GM21528 (cell line): ENCODE measurements around the gene DDX41.

ENCODE experiments used
- ATAC-seq: cut with Tn5 transposase; IDR thresholded peaks from one replicate; pipeline ENCODE4 v1.9.1; 2021; ENCODE audit warnings: mild to moderate bottlenecking, moderate library complexity; ENCODE audit not compliant: unreplicated experiment, low FRiP score

Gene DDX41

GRCh38 chr5:177500685-177501522 lies 15.9 kb downstream of the DDX41 start:
- no peak for ATAC-seq

- no peak for ATAC-seq
Observed at GRCh38 chr5:177499842-177500241, 16.9 kb downstream of the DDX41 start.

GRCh38 chr5:177498013-177498787 lies 18.6 kb downstream of the DDX41 start:
- no peak for ATAC-seq

- peak; percentile 71 for ATAC-seq
Observed at GRCh38 chr5:177497292-177498012, 19.3 kb downstream of the DDX41 start, which contains the start of gene PDLIM7. Gene PDLIM7, minus strand, starts transcription at chr5:177497604. Its CDS starts 1,092 bp downstream, at chr5:177496512.

- ATAC-seq = no peak
Observed at GRCh38 chr5:177496727-177497291, 20.0 kb downstream of the DDX41 start.

GRCh38 chr5:177496070-177496726 lies 20.6 kb downstream of the DDX41 start:
- no peak for ATAC-seq

GRCh38 chr5:177495243-177496060 lies 21.3 kb downstream of the DDX41 start:
- no peak for ATAC-seq

GRCh38 chr5:177494346-177495195 lies 22.2 kb downstream of the DDX41 start:
- no peak for ATAC-seq

- no peak for ATAC-seq
Observed at GRCh38 chr5:177493795-177494345, 22.9 kb downstream of the DDX41 start.

GRCh38 chr5:177492841-177493240 lies 23.9 kb downstream of the DDX41 start:
- no peak for ATAC-seq

GRCh38 chr5:177491983-177492746 lies 24.6 kb downstream of the DDX41 start:
- ATAC-seq = no peak

- no peak for ATAC-seq
Observed at GRCh38 chr5:177491429-177491945, 25.3 kb downstream of the DDX41 start.

- no peak for ATAC-seq
Observed at GRCh38 chr5:177490992-177491391, 25.8 kb downstream of the DDX41 start.

GRCh38 chr5:177490311-177490991 lies 26.3 kb downstream of the DDX41 start:
- no peak for ATAC-seq

- ATAC-seq = no peak
Observed at GRCh38 chr5:177489119-177489716, 27.5 kb downstream of the DDX41 start.

GRCh38 chr5:177487975-177488374 lies 28.8 kb downstream of the DDX41 start:
- ATAC-seq = no peak
